Lung (tissue), 12 donors: ENCODE data around the gene TMX1. TPM values are rescaled to one million over a fixed set of nuclear protein-coding genes. Genes with fewer than 3 reads are reported as not detected.

Experiments used
- ATAC-seq: fragments of 200-7000 bp; cut with Tn5 transposase; one replicate; pipeline ENCODE4 v1.9.1; 2020; ENCODE audit warnings: moderate number of reproducible peaks; ENCODE audit not compliant: insufficient read depth, low FRiP score
- DNase-seq, 3 donors: peaks; one replicate each; pipeline ENCODE4 v3.0.0-alpha.2; 2013 to 2017
- H3K27ac ChIP-seq, 2 donors: one replicate each; pipeline ENCODE4 v1.5.1; 2013; ENCODE audit warnings: mild to moderate bottlenecking in 2 of 2, moderate library complexity in 2 of 2, control low read depth in 1 of 2, inconsistent platforms in 1 of 2, low read depth in 1 of 2, low read length in 1 of 2
- H3K27me3 ChIP-seq, 3 donors: one replicate each; pipeline ENCODE4 v1.5.1; 2013; ENCODE audit warnings: low read length in 2 of 3; ENCODE audit not compliant: control insufficient read depth in 3 of 3, insufficient read depth in 3 of 3
- H3K36me3 ChIP-seq, 4 donors: one replicate each; pipeline ENCODE4 v1.5.1; 2013; ENCODE audit warnings: low read length in 4 of 4, mild to moderate bottlenecking in 1 of 4, moderate library complexity in 1 of 4; ENCODE audit not compliant: control insufficient read depth in 4 of 4, insufficient read depth in 4 of 4
- H3K4me1 ChIP-seq, 5 donors: one replicate each; pipeline ENCODE4 v1.5.1; 2013; ENCODE audit warnings: low read length in 5 of 5, mild to moderate bottlenecking in 2 of 5, moderate library complexity in 1 of 5; ENCODE audit not compliant: control insufficient read depth in 5 of 5, insufficient read depth in 5 of 5
- H3K4me3 ChIP-seq: one replicate; pipeline ENCODE4 v1.5.1; 2013; ENCODE audit warnings: mild to moderate bottlenecking, control low read depth, moderate library complexity
- H3K9ac ChIP-seq, 2 donors: one replicate each; pipeline ENCODE4 v1.5.1; 2013; ENCODE audit warnings: low read length in 2 of 2, control low read depth in 1 of 2; ENCODE audit not compliant: insufficient read depth in 1 of 2
- H3K9me3 ChIP-seq, 4 donors: one replicate each; pipeline ENCODE4 v1.5.1; 2013; ENCODE audit warnings: low read length in 3 of 4, mild to moderate bottlenecking in 1 of 4, moderate library complexity in 1 of 4; ENCODE audit not compliant: control insufficient read depth in 4 of 4, insufficient read depth in 3 of 4
- CTCF ChIP-seq: IDR thresholded peaks from 2 replicates; pipeline ENCODE4 v1.5.1; 2012; ENCODE audit warnings: mild to moderate bottlenecking; ENCODE audit errors: control extremely low read depth, extremely low read depth
- WGBS, 2 donors: extraction: QIAGEN DNeasy Blood & Tissue Kit; methylation state at CpG; one replicate each; pipeline ENCODE4 v1.1.7; 2013; 5-methylcytosine and 5-hydroxymethylcytosine counted together
- polyA plus RNA-seq, 2 donors: library from polyadenylated mRNA; stranded (reverse); fragments of 200-250 nt; gene quantifications; one replicate each; pipeline ENCODE4 v1.2.1, GENCODE V29; 2013
- total RNA-seq, 2 donors: library from RNA; depleted of rRNA in 1 of 2; stranded (reverse); fragments of >200 nt in 1 of 2; gene quantifications; one replicate each; pipeline ENCODE4 v1.2.1, GENCODE V29; 2014 to 2021
- donor health status: control.
- donor health status: control.
- donor health status: Bipolar disorder and iron deficiency.
- donor health status: healthy.
- donor health status: DM: yes; HTN: yes; CAD: no.

Gene TMX1
- total and polyA plus RNA-seq, 4 donors = 6.8 to 31.7 (median 26.3) TPM

- 93 to 95% methylated on average over 1 of the region's 1 CpG for WGBS, 2 donors
Measured at GRCh38 chr14:51298895-51299294, 58.8 kb downstream of the TMX1 start.

GRCh38 chr14:51302295-51303030 is 62.4 kb downstream of the TMX1 start:
- DNase-seq (no peak), ATAC-seq (no peak)
- no peaks in the 10 kb centered on the region for H3K36me3 ChIP-seq
- no peak for TF ChIP-seq CTCF
- no peak overlapping the region for H3K4me3 ChIP-seq
- peaks cover 0 to 4% (median 1%) of the 10 kb centered on the region in 5 donors for H3K4me1 ChIP-seq
- H3K27ac ChIP-seq = no peak overlapping the region
- H3K27me3 ChIP-seq = no peaks in the 10 kb centered on the region
- H3K9me3 ChIP-seq = no peaks in the 10 kb centered on the region
- WGBS, 2 donors = 82 to 84% methylated on average over 3 of the region's 3 CpGs
- H3K9ac ChIP-seq = no peak overlapping the region

More at GRCh38 chr14:51298895-51299294, 58.8 kb downstream of the TMX1 start:
- Histone ChIP-seq H3K4me1 (peaks cover 0 to 4% (median 1%) of the 10 kb centered on the region in 5 donors), H3K9ac (no peak overlapping the region), H3K27ac (no peak overlapping the region), H3K27me3 (no peaks in the 10 kb centered on the region), H3K4me3 (no peak overlapping the region), H3K36me3 (no peaks in the 10 kb centered on the region), H3K9me3 (no peaks in the 10 kb centered on the region)
- ATAC-seq (no peak), DNase-seq (no peak)
- no peak for TF ChIP-seq CTCF

- H3K27ac ChIP-seq = no peak overlapping the region
- H3K27me3 ChIP-seq = no peaks in the 10 kb centered on the region
- peaks cover 0 to 3% (median 1%) of the 10 kb centered on the region in 5 donors for H3K4me1 ChIP-seq
- TF ChIP-seq CTCF = no peak
- H3K9ac ChIP-seq = no peak overlapping the region
- 82 to 93% methylated on average over 5 of the region's 5 CpGs for WGBS, 2 donors
- H3K36me3 ChIP-seq = no peaks in the 10 kb centered on the region
- no peaks in the 10 kb centered on the region for H3K9me3 ChIP-seq
- H3K4me3 ChIP-seq = no peak overlapping the region
- ATAC-seq = no peak
- no peak for DNase-seq
Measured at GRCh38 chr14:51304438-51304837, 64.4 kb downstream of the TMX1 start.
